Right renal pelvis (tissue), 4 donors: ENCODE data around the gene CPXM1. TPM values are rescaled to one million over a fixed set of nuclear protein-coding genes. Genes with fewer than 3 reads are reported as not detected.
"Not testable (repeated sequence)": the region's sequence is repeated elsewhere in the genome, so short reads cannot be mapped to it uniquely, and the experiment has no call there.

ENCODE experiments used
- DNase-seq, 4 donors: peaks; one replicate each; pipeline ENCODE4 v3.0.0-alpha.2; 2013; ENCODE audit warnings: low read depth in 4 of 4, low spot score in 3 of 4, missing footprints in 1 of 4
- polyA plus RNA-seq, 4 donors: library from polyadenylated mRNA; unstranded; fragments of 120-200 nt; gene quantifications; one replicate each; pipeline ENCODE4 v1.2.1, GENCODE V29; 2013; ENCODE audit not compliant: insufficient read length in 4 of 4

CPXM1 gene
- polyA plus RNA-seq, 4 donors = 234 to 339 (median 276) TPM

DNA sequence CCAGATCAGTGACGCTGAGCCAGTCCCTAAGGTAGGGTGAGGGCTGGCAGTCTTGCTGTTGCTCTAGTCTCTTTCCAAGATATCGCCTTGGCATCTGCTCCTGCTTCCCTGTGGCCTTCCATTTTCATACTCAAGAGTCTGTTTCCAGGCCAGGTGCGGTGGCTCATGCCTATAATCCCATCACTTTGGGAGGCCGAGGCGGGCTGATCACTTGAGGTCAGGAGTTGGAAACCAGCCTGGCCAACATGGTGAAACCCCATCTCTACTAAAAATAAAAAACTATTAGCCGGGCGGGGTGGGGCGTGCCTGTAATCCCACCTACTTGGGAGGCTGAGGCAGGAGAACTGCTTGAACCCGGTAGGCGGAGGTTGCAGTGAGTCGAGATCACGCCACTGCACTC, 30.3 kb downstream of the CPXM1 start:
- DNase-seq = not testable (repeated sequence)

DNA sequence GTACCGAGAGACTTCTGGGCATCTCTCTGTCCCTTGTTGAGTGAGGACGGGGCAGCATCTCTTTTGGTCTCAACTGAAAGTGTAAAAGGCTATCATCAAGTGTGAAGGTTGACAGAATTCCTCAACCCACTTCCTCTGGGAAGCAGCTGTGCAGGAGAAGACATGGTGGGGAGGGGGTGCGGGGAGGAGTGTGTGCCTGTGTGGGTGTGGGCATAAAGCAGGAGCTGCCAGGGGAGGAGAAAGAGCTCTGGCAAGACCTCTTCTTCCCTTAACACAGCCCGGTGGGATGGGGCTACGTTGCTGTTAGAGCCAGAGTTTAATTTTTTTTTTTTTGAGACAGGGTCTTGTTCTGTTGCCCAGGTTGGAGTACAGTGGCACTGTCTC, 31.8 kb downstream of the CPXM1 start:
- no peak for DNase-seq

DNA sequence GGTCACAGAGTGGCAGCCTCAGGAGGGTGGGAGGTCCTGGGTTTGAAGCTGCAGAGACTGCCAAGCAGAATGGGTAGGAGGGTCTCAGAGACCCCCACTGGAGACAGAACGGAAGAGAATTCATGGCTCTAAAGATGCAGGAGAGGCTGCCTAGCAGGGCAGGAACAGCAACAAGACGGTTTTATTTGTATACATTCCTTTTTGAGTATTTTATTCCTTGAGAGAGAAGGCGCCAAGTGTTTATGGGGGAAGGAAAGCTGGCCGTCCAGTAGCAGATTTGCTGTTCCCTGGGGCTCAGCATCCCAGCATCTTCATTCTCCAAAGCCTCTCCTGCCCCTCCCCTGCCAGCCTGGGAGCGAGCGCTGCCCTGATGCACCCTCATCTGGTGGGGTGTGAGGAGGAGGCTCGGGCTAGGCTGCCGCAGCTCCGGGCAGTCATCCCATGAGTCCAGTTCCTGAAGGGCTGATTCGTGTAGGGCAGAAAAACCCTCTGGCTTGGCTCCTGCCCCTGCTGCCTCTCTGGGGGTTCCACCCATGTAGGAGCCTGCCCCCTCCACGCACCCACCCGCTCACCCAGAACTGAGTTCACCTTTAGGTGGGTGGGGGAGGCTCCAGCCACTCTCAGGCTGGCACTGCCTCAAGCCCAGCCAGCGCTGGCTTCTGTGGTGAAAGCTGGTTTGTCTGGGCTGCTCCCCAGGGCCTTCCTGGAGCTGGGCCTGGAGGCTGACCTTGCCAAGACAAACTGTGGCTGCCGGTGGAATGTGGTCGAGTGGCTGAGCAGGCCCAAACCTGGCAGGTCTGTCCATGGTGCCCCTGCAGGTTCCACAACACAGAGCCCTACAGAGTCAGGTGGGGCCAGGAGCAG, 32.4 kb downstream of the CPXM1 start:
- no peak for DNase-seq

DNA sequence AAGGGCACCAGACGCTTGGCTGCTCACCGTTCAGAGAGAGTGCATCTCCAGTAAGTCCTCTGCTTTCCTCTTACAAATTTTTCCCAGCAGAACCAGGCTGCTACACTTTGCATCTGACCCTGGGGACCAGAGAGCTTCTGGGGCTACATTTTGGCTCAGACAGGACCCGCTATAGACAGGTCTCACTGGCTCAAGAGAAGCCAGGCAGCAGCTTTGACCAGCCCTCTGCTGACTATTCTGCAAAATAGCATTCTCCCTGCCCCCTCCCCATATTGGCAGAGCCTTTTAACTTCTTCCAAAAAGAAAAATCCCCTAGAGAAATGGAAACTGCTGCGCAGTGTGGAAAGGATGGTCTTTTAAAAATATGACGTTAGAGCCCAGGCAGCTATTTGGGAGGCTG, 37.2 kb downstream of the CPXM1 start:
- no peak for DNase-seq

DNA sequence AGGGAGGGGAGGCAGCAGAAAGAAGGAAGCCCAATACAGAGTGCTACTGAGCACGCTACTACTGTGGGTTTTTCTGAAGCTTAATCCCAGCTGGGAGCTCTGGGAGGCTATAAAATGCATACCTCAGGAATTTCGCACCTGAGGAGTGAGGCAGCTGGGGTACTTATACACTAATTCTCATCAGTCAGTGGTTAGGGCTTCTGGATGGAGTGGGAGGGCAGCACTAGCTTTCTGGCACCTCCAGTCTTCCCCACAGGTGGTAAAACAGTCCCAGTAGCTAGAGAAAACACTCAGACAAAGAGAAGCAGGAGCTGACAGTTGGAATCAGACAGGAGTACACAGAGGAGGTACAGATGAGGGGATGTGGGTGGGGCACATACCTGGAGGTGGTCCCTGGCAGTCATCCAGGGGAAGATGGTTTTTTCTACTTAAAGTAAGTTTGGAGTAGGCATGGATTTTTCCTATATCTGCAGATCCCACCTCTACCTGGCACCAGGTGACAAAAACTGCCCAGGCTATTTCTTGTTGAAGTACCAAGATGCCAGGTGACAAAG, 37.8 kb downstream of the CPXM1 start:
- no peak for DNase-seq

DNA sequence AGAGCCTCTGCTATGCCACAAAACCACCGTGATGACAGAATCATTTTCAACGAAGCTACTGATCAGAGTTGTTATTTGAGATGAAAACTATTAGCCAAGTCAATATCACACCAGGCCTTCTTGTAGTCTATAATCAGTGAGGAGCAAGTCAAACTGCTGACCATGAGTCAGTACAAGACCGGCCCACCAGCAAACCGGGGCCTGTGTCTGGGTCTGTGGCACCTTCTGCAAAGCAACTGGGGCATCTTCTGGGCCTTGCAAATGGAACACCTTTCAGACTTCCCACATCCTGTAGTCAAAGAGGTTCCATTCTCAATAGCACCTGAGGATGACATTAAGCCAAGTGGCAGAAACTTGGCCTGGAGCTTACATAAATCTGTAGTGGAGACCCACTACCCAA, 38.5 kb downstream of the CPXM1 start:
- DNase-seq = no peak

DNA sequence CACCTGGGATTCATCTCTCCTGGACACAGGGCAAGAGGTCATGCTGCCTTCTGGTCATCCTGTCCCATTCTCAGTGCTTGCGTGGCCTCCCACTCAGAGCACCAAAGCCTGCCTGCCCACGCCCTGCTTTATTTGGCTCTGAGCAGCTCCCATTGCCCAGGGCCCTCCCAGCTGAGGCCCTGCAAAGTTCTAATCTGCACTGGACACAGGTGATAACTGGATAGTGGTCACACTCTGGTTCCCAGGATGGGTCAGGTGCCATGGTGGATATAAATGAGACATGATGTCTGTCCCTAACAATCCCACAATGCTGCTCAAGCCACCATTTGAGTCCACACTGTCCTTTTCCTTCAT, 39.5 kb downstream of the CPXM1 start:
- no peak for DNase-seq

DNA sequence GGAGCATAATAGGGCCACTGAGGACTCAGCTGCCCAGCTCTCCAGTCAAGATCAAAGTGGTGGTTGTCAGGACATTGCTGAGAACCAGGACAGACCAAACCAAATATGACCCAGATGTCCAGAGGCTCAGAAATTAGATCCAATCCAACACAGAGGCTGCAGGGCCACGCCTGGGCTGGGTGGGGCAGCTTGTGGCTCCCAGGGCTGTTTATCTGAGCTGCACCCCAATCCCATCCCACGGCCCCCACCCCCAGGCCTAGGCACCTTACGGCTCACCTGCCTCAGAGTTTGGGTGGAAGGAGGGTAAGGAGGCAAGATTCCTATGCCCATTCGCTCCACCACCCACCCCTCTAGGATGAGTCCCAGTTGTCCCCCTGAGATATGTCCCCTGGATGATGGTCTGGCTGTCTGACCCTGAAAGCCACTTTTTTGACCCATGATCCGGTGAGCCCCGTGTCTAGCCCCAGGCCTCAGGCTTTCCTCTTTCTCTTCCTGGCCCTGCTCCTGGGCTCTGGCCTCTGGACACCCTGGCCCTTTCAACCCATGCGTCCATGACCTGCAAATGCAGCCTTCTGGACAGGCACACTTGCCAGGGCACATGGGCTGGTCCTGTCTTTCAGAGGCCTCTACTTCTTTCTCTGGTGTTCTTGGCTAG, 40.0 kb downstream of the CPXM1 start:
- no peak for DNase-seq

DNA sequence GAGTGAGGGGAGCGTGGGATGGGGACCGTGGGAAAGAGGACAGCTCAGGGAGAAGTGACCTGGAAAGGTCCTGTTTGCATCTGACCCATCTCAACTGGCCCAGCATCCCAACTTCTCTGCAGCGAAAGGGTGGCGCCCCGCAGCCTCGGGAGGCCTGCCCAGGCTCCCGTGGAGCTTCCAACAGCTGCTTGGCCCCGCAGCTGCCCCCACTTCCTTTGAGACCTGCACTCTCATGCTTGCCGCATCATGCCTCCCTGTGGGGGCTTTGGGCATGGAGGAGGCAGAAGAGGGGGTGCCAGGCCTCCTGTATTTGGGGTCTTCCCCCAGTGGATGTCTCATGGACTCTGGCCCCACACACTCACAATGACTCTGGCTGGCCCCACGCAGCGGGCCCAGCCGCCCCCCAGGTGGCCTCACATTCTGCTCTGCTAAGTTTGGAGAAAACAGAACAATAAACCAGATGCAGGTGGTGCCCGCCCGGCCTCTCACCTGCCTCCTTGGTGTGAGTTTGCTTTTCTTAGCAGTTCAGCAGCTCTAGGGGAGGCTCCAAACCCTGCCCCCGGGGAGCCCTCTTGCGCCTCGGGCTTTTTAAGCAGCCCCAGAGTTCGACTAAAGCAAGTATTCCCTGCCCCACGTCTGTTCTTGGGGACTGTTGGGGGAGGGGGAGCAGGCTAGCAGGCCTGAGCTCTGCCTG, 40.7 kb downstream of the CPXM1 start:
- no peak for DNase-seq

DNA sequence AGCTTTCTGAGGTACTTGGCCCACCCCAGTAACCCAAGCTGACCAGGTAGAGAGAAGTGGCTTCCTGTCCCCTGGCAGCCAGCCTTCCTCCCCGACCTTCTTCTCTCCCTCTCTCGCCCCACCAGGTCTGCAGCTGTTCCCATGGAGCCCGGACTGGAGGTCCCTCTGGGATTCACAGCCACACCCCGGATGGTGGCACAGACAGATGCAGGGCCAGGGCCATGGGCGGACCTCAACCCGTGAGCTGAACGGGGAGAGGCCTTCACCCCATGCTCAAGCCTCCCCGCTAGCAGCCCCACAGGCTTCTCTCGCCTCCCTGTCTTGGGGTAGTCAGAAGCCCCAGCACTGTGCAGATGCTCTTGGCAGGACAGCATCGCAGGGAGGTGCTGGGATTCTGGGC, 41.3 kb downstream of the CPXM1 start:
- no peak for DNase-seq

DNA sequence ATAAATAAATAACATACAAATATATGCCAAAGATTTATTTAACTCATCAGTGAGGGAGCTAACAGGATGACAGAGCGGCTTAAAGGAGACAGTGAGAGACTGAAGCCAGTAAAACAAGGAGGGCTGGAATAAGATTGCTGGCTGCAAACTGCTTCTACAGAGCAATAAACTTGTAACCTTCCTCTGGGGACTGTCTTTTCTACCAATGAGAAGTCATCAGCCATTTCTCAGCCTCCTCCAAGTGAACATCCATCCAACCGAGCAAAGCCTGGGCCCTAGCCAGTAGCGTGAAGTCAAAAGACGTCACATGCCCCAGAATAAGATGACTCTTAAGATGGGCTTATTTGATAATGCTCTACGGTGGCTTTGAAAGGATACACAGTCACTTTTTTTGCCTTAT, 42.5 kb downstream of the CPXM1 start:
- no peak for DNase-seq

DNA sequence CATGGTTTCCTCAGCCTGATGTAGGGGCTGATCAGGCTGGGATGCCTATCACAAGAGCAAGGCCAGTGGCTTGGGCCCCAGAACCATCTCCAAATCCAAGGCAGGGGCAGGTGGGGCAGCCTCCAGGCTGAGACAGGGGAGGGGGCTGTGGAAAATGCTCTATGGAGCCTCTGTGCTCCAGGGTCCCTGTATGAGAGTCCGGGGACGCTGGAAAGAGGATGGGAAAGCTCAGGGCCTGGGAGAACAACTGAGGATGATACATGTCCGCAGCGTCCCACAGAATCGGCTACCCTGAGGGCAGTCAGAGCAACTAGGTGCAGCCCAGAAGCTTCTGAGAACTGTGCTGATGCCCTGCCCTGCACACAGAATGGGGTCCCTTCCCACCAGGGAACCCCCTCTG, 43.4 kb downstream of the CPXM1 start:
- no peak for DNase-seq

DNA sequence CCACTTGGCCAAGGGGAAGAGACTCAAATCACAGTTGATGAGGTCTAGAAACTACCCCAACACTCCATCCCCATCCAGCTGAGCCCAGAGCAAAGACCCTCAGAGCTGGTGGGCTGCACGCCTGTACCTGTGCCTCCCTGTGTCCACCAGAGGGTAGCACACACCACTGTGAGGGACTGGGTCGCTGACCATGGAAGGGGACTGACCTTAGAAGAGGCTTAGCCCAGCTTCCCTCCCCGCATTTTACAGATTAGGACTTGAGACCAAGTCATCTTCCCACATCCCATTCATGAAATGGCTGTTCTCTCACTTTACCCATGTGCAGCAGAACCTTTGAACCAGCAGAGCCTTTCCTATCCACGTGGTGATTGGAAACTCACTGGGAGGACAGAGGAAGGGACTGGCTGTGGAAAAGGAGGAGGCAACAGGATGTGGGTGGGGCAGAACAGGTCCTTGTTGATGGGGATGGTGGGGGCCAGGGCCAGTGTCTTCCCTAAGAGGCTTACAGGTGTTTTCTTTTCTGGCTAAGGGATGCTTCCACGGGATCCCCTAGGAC, 44.3 kb downstream of the CPXM1 start:
- peak in 2 of 4 donors; percentile 32 to 39 for DNase-seq

DNA sequence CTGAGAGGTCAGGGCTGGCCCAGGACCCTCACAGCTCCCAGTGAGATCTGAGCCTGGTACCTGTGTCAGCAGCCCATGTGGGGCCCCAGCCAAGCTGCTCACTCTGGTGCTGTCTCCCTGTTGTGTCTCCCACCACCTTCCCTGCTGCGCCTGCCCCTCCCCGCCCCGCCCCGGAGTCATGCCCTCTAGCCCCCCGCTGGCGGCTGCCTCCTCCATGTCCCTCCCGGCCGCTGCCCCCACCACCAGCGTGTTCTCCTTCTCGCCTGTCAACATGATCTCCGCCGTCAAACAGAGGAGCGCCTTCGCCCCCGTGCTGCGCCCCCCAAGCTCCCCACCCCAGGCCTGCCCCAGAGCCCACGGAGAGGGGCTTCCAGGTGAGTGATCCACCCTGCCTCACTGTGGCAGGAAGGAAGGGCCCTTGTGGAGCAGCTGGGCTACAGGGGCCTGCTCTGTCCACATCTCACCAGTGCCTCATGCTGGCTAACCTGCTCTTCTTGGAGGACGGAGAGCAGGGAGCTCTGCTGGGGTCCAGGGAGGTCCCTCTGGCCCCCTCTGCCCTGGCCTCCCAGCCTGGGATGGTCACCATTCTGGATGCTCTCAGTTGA, 44.9 kb downstream of the CPXM1 start:
- DNase-seq = no peak

DNA sequence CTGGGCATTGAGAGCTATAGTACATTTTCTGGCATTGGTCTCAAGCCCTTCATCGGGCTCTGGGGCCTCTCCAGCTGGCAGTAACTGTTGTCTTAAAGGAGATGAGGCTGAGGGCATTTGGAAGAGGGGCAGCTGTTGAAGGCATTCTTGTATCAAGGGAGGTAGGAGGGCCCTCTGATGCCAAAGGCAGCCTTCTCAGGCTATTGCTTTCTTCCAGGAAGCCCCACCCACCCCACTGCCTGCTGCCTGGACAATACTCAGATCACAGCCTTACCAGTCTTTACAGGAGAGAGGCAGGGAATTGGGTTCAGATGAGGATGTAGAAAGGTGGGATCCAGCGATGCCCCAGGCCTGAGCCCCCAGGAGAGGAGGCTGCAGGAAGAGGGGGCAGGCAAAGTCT, 46.0 kb downstream of the CPXM1 start:
- DNase-seq = no peak

DNA sequence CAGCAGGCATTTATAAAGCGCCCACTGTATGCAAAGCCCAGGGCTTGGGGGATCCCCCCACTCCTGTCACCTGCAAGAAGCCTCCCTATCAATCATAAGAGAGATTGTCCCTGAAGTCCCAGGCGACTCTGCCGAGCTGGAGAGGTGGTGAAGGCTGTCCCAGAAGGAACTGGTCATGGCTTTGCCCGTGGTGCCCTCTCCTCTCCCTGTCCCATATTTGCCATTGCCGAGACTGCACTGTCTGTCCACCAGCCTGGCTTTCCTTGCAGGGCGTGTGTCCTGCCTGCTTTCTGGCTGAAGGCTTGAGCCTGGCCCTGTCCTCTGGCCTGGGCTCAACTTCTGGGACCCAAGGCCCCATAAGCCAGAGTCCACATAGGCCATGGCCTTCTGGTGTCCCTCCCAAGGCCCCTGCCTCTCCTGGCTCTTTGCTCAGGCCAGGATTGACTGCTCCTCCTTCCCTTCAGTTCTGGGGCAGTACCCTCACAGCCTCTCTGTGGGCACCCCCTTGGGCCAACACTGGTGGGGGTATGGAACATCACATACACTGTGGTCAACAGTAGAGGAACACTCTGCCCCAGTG, 46.9 kb downstream of the CPXM1 start:
- no peak for DNase-seq

DNA sequence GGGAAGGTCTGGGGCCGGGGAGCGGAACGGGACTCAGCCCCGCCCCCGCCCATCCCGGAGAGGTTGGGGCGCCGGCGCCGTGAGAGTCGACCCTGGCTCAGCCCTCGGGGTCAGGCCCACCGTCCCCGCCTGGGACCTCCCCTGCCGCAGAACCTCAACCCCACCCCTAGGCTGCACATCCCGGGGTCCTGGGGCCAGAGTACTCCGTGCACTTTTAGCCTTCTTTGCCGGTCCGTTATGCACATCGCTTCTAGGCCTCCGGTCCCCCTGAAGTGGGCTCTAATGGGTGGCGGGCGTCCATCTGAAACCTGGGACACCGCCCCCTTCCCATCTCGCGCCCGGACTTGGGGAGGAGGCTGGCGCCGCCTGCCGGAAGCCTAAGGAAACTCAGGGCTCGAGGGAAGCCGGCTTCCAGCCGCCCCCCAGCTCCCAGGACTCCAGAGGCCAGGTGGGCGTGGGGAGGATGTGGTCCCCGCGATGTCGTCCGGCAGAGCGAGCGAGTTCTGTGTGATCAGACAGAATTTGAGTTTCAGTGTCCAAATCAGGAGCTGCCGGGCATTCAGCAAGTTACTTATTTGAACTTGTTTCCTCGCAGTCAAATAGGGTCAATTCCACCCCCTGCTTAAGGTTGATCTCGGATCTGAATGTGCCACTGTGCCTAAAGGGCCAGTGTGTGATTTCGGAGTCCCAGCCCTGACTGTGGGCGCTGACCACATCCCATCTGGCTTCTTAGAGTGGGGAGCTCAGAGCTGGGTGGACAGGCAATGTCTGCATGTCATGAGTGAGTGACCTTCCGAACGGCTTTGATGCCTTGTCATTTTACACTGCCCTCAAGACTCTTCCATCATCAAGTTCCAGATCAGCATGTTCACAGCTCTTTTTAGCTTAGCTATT, 47.6 kb downstream of the CPXM1 start:
- DNase-seq = peak in 3 of 4 donors; percentile 20 to 35 (median 33)

DNA sequence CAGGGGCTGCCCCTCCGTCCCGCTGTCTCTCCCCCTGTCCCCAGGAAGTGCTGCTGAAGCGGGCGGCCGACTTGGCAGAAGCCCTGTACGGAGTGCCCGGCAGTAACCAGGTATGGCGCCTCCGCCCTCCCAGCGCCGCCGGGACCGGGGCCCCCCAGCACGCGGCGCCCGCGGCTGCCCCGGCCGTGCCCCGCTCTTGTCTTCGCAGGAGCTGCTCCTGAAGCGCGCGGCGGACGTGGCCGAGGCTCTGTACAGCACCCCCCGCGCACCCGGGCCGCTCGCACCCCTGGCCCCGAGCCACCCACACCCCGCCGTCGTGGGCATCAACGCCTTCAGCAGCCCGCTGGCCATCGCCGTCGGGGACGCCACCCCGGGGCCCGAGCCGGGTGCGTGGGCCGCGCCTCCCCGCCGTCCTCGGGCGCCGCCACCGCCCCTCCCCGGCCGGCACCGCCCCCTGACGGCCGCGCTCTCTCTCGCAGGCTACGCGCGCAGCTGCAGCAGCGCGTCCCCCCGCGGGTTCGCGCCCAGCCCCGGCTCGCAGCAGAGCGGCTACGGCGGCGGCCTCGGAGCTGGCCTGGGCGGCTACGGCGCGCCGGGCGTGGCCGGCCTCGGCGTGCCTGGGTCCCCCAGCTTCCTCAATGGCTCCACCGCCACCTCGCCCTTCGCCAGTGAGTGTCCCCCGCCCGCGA, 48.4 kb downstream of the CPXM1 start:
- no peak for DNase-seq
